GM18498 (cell line): ENCODE results near the gene NDC80.
"Not testable (repeated sequence)": the region's sequence is repeated elsewhere in the genome, so short reads cannot be mapped to it uniquely, and the experiment has no call there.

Source experiments
- ATAC-seq: cut with Tn5 transposase; IDR thresholded peaks from one replicate; pipeline ENCODE4 v1.9.1; 2021; ENCODE audit warnings: mild to moderate bottlenecking, moderate library complexity; ENCODE audit not compliant: unreplicated experiment

The NDC80 gene

DNA sequence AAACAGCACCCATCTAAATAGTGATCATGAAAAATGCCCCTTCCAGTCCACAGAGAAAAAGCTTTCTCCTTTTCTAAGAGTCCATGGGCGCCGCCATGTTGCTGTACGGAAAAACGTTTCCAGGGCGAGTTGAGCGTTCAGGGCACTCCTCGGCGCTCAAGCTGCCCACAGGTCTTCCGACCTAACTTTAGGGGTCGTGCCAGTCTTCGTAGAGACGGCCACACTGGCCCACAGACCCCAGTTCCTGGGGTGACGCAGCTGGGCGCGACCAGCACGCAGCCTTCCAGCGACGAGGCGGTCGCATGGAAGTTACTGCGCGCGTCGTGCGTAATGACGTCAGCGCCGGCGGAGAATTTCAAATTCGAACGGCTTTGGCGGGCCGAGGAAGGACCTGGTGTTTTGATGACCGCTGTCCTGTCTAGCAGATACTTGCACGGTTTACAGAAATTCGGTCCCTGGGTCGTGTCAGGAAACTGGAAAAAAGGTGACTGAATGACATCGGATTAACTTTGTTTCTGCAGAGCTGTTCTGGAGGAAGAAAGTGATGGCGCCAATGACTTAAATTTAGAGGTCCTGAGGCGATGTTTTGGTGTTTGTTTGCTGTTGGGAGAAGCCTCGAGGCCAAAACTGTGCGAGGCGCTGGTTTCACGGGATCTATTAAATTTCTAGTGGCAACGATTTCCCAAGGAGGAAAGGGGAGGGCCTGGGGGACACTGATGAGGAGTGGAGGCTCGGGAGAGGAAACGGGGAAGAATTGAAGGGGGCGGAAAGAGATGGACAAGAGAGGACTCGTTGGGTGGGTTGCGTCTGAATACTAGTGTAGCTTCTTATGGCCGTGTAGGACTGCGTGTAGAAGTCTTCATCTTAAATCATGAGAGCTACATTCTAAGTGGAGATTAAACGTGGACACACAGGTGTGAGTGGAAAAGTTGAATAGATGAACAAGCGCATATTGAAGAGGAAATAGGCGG is at the start of gene NDC80, which contains the start of gene METTL4:
NDC80 (plus strand) TSS at position 358 of the 971 bp plus-strand sequence. CDS start 1,429 bp downstream, outside the sequence.
METTL4 (minus strand) TSS at position 306 of the 971 bp plus-strand sequence. CDS start 4,289 bp downstream, outside the sequence.
- peak; percentile 78 for ATAC-seq

DNA sequence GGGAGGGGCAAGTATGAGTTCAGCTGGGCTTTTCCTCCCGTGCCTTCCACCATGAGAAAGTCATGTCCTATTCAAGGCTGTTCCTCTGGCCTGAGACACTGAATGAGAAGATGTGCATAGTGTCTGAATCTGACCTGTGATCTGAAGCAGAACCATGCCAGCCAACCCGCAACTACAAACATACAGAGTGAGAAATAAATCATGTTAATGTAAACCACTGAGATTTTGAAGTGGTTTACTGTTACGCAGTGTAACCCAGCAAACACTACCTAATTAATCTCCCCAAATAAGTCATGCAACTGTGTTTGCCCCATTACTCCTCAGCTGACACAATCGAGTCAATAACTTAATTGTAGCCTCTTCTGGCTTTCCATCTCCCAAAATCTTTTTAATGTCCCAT is 49.2 kb upstream of the NDC80 start:
- ATAC-seq = peak; percentile 67

DNA sequence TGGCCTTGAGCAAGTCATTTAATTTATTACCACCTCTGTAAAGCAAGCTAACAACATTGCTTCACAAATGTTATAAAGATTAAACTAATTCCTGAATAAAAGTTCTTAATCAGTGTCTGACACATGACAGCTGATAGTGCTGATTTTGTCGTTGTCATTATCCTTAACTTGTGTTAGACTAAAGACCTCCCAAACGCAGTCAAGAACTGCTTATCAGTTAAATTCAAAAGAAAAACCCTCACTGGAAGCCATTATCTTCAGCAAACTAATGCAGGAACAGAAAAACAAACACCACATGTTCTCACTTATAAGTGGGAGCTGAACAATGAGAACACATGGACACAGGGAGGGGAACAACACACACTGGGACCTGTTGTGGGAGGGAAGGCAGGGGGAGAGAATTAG is 46.6 kb upstream of the NDC80 start:
- not testable (repeated sequence) for ATAC-seq

DNA sequence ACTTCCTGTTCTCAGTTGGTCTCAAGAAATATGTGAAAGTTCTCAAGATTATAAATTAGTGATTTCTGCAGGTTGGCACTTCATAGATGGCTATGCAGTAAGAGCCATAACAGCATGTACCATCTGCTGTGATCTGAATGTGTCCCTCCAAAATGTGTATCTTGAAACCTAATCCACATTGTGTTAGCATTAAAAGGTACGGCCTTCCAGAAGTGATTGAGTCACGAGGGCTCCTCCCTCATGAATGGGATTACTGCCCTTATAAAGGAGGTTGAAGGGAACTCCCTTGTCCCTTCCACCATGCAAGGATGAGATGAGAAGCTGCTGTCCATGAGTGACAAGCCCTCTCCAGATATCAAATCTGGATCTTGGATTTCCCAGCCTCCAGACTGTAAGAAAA is 45.0 kb upstream of the NDC80 start:
- ATAC-seq = no peak

DNA sequence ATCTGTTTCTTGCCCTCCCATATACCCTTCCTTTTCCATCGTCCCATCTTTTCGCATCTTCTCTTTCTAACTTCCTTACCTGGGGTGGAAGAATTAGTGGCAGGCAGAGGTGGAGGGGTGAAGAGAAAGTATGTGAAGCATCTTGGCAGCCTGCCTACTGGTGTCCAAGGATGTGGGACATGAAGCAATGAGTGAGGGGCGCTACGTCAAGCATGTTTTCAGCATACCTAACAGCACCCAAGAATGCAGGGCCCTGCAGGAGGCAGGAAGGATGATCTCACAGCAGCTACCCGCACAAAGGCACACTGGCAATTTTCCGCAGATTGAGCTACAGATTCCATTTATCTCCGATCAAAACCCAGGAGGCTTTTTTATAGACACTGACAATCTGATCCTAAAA is 42.2 kb upstream of the NDC80 start:
- no peak for ATAC-seq

DNA sequence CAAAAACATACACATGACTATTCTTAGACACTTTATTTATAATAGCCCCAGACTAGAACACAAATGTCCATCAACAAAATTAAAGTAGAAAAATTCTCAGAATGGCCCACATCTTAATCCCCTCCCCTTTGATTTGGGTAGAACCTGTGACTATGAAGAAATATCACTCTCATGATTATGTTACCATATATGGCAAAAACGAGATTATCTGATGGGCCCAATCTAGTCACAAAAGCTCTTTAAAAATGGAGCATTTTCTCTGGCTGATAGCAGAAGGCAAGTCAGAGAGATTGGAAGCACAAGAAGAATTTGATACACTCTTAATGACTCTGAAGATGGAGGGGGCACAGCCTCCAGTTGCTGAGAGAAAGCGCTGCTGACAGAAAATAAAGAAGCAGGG is 39.6 kb upstream of the NDC80 start:
- ATAC-seq = no peak

DNA sequence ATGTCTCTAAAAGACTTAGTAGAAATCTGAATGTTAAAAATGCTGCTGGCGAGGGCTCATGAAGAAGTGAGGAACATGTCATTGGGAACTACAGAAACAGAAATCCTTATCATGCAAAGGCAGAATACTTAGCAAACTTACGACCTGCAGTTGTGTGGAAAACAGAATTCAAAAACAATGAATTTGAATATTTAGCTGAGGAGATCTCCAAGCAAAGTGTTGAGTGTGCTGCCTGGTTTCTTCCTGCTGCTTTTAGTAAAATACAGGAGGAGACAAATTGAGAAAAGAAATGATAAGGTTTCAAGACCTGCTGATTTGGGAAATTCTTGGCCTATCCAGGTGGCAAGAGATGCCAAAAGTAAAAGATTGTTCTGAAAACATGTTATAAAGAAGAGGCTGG is 38.6 kb upstream of the NDC80 start:
- no peak for ATAC-seq

DNA sequence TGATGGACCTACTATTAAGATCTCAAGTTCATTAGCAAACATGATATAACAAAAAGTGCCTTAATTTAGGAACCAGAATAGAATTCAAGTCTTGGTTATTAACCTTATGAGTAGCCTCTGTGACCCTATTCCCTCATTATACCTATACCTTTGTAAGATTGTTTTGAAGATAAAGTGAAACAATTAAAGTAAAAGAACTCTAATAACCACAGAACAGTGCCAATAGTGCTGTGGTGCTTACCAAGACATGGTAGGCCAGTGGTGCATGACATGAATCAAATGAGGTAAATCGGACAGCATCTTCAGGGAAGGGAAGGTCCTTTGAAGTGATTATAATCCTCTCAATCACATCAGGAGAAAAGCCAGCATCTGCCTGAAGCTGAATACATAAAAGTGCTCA is 36.5 kb upstream of the NDC80 start:
- ATAC-seq = no peak

DNA sequence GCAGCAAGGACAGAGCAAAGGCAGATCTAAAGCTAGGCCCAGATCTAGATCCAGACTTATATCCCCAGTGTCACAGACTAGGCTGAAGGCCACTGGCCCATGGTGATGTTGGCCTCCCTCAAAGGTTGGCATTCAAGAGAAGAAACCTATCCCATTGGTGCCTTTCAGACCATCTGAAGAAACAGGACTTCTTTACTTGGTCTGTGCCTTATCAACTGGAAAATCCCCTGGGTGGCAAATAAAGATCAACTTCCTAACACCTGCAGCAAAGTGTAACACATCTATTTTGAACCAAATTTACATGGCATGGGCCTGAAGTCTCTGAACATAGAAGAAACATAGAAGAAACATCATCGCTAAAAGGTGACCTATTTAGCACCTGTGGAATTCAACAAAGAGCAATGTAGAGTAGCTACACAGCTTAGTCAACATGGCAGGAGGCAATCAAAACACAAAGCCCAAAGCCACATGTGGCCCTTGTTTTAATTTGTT is 35.9 kb upstream of the NDC80 start:
- ATAC-seq = no peak

DNA sequence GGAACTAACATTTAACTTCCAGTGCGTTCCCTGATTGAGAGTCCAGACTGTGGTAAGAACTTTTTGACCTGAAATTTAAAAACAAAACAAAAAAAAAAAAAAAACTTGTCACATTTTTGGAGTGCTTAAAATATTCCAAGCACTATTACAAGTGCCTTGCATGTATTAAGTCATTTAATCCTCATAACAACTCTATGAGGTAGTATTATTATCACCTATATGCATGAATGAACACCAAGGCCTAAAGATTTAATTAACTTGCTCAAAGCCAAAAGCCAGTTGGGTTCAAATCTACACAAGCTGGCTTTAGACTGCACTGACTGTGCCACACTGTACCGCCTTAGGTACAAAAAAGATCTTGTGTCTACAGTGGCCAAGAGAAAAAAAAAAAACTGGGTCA is 35.3 kb upstream of the NDC80 start:
- ATAC-seq = no peak

DNA sequence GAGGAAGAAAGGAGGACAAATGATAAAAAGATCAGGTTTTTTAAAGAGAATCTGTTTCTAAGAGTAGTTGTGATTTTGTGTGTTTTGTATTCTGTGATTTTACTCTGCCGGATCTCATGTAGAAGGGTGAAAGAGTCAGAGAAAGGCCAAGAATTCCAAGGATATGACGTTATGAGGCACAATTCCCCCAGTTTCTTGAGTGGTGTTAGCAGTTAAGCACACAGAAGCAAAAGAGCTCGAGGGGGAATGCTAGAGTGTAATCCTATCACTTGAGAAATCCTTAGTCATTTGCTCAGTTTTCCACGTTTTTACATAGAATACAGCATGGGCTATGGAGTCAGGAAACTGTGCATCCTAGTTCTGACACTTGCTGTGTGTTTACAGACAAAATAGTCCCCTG is 34.9 kb upstream of the NDC80 start:
- ATAC-seq = no peak

DNA sequence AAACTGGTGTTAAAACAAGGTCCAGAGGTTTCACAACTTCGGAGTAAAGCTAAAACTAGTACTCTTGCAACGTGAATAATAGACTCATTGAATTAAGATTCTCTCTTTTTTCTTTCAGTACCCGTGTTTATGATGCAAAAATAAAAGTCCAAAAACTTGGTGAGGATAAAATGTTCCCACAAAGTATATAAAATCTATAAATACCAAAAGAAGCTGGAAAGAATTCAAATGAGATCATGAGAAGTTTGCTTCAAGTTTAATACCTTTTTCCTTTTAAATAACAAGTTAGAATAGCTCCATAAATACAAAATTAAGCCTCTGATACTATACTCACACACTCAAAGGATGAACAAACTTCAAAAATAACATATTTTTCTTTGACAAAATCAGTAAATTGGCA is 34.1 kb upstream of the NDC80 start:
- no peak for ATAC-seq

DNA sequence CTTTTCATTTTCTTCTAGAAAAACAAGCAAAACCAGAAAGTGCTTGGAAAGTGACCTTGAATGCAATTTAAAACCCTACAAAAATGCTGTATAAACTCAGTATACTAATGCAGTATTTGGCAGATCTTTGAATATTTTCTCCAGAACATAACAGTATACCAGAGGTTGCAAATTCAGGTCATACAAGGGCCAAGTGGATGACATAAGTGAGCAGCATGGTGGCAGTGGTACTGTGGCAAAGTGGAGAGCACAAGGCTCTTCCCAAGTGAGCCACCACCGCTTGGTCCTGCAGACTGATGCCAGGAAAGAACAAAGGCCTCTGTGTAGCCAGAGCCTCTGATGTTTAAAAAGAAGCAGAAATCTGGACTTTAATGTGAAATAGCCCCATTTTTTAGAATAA is 33.1 kb upstream of the NDC80 start:
- no peak for ATAC-seq

DNA sequence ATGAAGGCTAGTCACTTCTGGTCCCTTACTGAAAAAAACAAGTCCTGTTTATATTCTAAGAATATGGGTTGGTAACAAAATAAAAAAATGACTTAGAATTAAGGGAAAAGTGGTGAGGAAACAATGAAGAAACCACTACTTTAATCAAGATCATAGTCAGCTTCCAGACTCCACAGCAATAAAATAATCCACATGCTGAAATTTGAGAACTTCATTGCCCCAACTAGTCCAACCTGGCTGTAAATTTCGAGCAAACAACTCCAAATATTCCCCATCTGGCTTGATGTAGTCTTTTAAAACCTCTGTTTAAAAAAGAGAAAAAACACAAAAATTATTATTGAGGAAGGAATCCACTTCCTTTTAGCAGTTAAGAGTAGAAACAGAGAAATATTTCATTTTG is 32.5 kb upstream of the NDC80 start:
- ATAC-seq = no peak

DNA sequence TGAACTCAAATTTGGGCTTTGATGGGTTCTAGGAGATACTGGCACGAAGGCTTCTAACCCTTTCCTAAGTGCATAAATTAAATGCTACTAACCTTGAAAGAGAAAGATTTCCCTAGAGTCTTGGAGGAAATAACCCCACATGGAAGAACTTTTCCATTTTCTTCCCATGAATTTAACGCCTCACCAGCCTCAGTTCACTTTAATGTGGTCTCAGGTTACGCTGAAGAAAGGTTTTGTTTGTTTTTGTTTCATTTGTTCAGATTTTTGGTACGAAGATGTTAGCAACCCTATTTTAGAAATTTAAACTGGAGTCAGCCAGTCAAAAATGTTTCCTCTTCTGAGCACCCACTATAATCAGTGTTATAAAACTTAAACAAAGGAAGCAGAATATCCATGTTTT is 30.8 kb upstream of the NDC80 start:
- ATAC-seq = no peak

DNA sequence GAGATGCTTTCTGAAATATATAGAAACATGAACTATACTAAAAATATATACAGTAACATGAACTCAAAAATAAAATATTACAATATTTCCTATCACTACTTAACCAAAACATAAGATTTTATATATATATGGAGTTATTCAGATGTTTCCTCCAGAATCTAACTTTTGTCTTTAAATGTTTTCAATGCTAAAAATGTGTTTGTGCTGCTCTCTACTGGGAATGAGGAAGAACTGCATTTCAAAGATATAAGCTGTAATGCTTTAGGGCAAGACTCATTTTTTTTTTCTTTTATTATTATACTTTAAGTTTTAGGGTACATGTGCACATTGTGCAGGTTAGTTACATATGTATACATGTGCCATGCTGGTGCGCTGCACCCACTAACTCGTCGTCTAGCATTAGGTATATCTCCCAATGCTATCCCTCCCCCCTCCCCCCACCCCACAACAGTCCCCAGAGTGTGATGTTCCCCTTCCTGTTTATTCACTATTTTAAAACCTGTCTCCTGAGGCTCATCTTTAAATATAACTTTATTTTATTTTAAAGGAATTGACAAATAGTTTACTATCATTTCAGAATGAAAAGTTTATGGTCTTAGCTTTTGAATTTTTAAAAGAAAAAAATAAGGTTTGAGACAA is 29.3 kb upstream of the NDC80 start:
- peak; percentile 68 for ATAC-seq

DNA sequence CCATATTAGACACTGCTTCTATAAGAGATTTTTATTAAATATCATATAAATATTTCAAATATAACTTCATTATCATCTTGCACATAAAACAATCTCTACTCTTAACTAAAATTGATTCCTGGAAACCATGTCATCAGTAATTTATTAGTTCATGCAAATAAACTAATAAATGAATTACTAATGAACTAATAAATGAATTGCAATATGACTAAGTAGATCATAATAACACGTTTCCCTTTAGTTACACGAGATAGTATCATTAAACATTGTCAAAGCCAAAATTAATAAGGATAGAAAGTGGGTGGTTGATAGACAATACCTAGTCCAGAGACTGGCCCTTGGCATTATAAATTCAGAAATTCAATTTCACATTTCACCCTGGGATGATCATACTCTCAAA is 26.2 kb upstream of the NDC80 start:
- no peak for ATAC-seq

DNA sequence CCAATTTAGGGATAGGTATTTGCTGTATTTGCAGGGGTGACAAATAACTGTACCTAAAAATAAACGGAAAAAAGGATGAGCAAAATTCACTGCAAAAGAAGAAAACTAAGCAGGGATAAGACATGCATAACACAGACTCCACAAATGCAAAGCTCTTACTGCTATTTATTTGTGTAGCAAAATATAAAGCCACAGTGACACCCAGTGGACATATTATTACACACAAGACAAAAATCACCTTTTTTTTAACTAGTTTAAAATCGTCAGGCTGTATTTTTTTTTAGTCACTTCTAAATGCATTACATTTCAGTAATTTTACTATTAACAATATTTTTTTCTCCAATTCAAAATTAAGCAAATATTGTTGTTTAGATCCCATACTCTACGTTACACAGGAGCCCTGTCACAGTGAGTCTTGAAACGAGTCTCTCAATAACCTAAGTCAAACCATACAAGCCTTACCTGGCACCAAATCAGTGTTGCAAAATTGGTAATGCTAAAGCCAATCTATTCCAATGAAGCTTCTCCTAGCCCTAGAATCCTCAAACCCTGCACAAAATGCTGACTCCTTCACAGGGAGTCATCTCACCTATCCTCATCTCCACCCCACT is 23.8 kb upstream of the NDC80 start:
- ATAC-seq = peak; percentile 61

DNA sequence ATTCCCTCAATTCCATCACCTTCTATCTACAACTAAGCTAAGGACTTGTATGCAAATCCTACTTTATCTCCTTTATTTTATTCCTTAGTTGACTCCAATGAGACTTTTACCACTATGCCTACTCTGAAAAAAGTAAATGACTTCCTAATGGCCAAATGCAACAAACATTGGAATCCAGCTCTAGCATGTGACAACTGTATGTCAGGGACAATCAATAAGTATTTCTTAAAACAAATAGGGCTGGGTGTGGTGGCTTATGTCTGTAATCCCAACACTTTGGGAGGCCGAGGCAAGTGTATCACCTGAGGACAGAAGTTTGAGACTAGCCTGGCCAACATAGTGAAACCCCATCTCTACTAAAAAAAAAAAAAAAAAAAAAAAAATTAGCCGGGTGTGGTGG is 21.9 kb upstream of the NDC80 start:
- no peak for ATAC-seq

DNA sequence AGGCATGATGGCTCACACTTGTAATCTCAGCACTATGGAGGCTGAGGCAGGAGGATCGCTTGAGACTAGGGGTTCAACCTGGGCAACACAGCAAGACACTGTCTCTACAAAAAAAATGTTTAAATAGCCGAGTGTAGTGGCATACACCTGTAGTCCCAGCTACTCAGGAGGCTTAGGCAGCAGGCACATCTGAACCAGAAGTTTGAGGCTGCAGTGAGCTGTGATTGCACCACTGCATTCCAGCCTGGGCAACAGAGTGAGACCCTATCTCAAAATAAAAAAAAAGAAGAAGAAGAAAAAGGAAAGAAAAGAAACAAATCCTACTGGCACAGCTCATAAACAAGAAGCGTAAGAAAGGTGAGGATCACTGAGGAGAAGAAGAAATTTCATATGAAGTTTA is 19.9 kb upstream of the NDC80 start:
- no peak for ATAC-seq

DNA sequence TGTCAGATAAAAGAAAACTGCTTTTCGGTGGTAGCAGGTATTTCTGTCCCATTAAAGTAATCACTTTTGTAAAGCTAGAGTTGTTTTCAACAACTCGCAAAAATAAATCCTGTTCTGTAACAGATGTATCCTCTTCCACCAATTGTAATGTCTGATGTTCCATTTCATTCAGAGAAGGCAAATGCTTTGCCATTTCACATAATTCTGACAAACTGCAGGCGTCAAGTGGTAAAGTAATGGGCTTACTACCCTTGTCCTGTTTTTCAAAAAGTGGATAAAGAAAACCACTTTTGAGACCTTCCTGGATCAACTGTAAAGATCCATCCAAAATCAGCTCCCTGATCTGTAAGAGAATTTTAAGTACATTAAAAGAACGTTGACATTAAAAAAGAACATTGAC is 16.7 kb upstream of the NDC80 start:
- no peak for ATAC-seq

DNA sequence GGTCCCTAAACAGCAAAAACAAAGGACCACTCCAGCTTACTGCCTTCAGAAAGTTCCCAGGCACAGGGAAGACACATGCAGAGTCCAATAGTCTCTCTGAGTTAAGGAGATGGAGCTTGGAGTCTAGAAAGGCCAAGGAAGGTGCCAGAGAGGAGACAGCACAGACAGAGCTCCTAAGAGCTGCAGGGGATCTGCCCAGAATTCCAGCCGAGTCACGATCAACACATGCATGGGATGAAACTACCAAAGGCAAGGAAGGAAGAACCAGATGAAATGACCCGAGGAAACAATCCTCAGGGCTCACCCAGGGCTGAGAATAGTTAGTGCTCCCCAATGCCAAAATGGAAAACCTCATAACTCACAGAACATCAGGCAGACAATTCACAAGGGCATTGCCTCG is 15.5 kb upstream of the NDC80 start:
- ATAC-seq = no peak
